Iris pigment epithelial cell (primary cell): ENCODE measurements around the gene MED12.
"Not testable (repeated sequence)": the region's sequence is repeated elsewhere in the genome, so short reads cannot be mapped to it uniquely, and the experiment has no call there.

Source experiments
- DNase-seq: peaks from one replicate; pipeline ENCODE4 v3.0.0-alpha.2; 2011; ENCODE audit warnings: low read depth

The MED12 gene

DNA sequence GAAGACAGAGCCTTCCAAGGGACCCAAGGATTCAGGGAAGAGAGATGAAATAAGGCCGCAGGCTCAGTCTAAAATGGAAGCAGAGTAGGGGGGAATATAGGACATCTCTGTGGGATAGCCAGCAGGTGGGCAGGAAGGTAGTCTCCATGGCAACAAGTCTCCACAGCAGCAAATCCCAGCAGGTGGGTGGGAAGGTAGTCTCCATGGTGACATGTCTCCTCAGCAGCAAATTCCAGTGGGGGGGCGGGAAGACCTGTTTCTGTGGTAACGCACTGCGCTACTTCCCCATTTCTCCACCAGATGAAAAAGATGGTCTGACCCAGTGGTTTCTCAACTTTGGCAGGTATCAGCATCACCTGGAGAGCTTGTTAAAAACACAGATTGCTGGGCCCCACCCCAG, 44.6 kb downstream of the MED12 start:
- no peak for DNase-seq

DNA sequence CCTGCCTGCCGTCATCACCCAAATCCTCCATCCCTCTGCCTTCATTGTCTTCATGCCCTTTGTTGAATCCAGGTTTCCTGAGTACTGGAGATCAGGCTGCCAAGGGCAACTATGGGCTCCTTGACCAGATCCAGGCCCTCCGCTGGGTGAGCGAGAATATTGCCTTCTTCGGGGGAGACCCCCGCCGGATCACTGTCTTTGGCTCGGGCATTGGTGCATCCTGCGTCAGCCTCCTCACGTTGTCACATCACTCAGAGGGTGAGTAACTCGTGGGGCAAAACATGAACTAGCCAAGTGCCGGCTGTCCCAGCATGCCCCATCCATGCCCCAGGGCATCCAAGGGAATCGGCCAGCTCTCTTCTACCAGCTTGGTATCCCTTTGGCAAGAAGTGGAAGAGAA, 45.7 kb downstream of the MED12 start:
- no peak for DNase-seq

DNA sequence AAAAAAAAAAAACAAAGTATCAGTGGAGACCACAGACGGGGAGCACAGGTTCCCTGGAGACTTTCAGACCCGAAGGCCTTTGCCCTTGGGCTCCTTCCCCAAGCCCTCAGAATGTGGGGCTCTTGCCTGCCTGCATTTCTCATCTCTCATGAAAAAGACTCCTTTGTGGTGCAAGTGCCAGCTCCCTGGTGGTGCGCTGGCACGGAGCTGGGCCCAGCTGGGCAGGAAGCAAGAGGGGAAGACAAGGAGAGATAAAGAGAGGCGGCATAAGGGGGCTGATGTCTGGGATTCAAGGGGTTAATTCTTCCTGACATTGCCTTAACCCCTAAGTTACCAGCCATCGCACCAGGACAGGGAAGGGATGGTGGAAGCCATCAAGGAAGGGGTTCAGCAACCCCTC, 48.1 kb downstream of the MED12 start:
- DNase-seq = no peak

DNA sequence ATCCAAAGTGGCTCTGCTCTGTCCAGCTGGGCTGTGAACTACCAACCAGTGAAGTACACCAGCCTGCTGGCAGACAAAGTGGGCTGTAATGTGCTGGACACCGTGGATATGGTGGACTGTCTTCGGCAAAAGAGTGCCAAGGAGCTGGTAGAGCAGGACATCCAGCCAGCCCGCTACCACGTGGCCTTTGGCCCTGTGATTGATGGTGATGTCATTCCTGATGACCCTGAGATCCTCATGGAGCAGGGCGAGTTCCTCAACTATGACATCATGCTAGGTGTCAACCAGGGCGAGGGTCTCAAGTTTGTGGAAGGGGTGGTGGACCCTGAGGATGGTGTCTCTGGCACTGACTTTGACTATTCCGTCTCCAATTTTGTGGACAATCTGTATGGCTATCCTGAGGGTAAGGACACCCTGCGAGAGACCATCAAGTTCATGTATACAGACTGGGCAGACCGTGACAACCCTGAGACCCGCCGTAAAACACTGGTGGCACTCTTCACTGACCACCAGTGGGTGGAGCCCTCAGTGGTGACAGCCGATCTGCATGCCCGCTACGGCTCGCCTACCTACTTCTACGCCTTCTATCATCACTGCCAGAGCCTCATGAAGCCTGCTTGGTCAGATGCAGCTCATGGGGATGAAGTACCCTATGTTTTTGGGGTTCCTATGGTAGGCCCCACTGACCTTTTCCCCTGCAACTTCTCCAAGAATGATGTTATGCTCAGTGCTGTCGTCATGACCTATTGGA, 48.8 kb downstream of the MED12 start:
- DNase-seq = no peak

DNA sequence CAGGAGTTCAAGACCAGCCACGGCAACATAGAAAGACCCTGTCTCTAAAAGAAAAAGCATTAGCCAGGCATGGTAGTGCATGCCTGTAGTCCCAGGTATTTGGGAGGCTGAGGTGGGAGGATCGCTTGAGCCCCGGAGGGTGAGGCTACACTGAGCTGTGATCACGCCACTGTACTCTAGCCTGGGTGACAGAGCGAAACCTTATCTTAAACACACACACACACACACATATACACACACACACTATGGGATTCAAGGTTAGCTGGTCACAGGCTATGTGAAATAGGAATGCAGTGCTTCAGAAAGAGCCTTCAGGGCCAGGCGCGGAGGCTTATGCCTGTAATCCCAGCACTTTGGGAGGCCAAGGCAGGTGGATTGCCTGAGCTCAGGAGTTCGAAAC, 49.7 kb downstream of the MED12 start:
- no peak for DNase-seq

DNA sequence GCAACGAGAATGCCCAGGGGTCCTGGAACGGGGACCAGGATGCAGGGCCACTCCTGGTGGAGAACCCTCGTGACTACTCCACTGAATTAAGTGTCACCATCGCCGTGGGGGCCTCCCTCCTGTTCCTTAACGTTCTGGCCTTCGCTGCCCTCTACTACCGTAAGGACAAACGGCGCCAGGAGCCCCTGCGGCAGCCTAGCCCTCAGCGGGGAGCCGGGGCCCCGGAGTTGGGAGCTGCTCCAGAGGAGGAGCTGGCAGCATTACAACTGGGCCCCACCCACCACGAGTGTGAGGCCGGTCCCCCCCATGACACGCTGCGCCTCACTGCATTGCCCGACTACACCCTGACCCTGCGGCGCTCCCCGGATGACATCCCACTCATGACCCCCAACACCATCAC, 51.2 kb downstream of the MED12 start:
- DNase-seq = no peak

DNA sequence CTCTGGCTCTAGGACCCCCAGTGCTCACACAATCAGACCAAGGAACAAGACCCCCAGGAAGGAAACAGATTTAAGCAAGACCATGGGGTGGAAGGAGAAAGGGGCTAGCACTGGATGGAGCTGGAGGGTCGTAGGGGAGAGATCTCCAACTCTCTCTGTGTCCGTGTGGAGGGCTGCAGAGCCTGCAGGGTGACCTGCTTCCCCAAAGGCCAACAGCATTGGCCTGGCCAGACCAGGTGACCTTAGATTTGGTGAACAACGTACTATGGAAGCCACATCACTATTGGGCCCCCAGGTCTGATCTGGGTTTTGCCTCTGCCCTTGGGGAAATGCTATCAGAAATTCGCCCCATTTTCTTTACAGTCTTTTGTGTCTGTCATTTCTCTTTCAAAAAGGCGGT, 52.3 kb downstream of the MED12 start:
- DNase-seq = no peak

DNA sequence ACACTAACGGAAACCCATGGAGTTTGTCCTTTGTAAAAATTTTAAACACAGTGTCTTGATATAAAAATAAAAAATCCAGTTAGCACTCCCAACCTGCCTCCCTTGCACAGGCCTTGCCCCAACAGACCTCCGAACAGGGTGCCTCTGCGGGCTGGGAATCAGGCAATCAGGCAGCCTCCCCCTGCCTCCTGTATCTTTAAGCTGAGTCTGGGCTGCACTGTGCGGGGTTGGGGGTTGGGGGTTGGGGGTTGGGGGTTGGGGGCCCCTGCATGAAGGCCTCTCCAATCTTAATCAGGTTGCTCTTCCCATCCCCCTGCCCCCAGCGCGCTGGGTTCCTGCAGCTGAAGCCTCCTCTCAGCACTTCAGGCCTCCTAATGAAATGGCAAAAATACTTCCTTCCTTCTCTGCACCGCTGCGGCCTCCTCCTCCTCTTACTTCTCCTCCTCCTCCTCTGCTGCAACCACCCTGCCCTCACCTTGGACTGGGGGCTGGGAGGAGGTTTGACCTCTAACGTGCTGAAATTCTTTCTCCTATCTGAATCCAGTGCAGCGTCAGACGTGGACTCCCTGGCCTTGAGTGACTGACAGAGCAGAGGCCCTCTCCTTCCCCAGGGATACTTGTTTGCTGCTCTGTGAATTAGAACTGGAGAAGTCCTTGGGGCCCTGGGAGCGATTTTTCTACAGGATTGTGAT, 52.9 kb downstream of the MED12 start:
- no peak for DNase-seq

DNA sequence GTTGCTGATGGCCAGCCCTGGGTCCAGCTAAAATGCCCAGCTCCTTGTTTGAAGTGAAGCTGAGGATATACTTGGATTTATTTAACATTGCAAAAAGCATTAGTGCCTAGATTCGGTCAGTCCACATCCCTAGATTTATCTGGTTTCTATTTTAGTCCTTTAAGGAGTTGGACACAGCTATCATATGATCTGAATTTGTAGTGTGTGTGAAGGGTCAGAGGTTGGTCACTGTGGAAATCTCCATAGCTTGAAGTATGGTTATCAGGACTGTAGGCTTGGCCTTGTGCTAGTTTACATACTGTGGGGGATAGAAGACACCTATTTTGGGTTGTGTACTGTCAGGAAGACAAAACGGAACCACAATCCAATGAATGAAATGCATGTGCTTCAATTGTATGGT, 55.0 kb downstream of the MED12 start:
- no peak for DNase-seq

DNA sequence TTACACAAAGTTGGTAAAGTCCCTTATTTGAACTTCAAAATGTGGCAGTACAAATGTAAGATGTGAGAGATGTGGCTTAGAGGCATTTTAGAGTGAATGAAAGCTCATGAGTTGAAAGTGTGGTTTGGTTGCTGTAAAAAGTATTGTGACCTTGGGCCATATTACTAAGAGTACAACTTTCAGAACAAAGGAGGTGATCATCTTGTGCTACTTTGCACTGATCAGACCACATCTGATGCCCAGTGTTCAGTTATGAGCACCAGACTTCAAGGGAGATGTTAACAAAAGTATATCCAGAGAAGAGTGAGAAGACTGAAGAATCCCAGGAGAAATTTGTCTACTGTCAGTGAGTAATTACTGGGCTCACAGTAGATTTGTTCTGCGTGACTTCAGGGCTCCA, 56.4 kb downstream of the MED12 start:
- DNase-seq = no peak

DNA sequence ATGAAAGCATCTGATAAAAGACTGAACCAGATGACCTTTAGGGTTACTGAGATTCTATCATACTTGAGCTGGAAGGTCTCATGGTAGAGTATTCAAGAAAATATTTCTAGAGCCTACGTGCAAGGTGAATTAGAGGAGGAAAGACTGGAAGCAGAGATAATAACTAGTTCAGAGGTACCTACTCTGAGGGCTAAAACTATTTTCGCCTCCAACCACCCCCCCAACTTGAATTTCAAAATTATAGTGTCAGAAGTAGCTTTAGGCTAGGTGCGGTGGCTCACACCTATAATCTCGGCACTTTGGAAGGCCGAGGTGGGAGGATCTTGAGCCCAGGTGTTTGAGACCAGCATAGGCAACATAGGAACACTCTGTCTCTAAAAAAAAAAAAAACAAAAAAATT, 57.1 kb downstream of the MED12 start:
- DNase-seq = no peak

DNA sequence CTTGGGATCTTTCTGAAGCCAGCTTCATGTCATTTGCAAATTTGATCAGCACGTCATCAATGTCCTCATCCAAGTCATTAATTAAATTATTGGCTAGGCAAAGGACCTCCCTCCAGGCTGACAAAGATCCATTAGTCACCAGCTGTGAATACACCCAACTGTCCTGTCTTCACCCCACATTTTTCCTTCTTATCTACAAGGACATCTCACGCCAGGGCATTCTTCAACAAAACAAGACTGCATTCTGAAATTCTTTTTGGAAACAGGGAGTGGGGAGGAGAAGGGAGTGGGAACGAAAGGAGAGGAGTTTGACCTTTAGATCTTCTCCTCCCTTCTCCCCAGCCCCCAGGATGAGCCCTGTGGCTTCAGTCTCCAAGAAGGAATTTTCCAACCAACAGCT, 58.9 kb downstream of the MED12 start:
- DNase-seq = no peak

DNA sequence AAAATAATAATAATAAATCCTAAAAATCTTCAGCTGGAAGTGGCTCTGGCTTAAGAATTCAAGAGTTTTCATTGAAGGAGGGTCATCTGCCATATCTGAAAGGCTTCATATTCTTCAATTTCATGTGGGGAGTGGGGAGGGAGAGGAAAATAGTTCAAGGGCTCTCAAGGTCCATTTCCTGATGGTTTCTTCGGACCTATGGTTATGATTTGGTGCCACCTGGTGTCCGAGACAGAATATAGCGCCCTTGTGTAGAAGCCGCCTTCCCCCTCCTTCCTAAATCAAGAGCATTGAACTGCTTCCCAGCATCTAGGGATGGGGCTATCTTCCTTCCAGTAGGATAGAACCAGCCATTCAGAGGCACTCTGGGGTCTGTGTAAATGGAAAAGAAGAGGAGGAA, 60.5 kb downstream of the MED12 start:
- peak; percentile 69 for DNase-seq

DNA sequence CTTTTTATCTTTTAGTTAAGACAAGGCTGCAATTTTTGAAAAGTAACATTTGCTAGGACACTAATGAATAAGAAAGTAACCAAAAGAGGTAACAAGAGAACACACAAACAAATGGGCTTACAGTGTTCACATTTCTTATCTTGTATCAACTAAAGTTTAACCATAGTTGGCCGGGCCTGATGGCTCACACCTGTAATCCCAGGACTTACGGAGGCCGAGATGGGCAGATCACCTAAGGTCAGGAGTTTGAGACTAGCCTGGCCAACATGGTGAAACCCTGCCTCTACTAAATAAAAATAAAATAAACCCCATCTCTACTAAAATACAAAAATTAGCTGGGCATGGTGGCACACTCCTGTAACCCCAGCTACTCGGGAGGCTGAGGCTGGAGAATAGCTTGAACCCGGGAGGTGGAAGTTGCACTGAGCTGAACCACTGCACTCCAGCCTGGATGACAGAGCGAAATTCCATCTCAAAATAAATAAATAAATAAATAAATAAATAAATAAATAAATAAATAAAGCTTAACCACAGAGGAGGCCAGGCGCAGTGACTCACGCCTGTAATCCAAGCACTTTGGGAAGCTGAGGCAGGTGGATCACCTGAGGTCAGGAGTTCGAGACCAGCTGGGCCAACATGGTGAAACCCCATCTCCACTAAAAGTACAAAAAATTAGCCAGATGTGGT, 62.3 kb downstream of the MED12 start:
- DNase-seq = not testable (repeated sequence)

DNA sequence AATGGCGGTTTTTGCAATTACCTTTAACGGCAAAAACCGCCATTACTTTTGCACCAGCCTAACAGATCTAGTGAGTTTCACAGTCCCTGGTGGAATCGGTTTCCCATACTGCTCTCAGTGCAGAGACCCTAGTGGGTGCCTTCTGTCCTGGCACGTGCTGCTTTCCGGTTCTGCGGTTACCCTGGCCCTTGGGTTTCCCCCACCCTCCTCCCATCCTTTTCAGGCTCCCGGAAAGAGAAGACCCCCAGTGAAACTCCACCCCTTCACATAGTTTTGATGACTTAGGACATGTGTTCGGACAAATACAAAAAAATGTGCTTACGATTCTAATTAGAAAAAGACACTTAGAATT, 63.1 kb downstream of the MED12 start:
- no peak for DNase-seq

DNA sequence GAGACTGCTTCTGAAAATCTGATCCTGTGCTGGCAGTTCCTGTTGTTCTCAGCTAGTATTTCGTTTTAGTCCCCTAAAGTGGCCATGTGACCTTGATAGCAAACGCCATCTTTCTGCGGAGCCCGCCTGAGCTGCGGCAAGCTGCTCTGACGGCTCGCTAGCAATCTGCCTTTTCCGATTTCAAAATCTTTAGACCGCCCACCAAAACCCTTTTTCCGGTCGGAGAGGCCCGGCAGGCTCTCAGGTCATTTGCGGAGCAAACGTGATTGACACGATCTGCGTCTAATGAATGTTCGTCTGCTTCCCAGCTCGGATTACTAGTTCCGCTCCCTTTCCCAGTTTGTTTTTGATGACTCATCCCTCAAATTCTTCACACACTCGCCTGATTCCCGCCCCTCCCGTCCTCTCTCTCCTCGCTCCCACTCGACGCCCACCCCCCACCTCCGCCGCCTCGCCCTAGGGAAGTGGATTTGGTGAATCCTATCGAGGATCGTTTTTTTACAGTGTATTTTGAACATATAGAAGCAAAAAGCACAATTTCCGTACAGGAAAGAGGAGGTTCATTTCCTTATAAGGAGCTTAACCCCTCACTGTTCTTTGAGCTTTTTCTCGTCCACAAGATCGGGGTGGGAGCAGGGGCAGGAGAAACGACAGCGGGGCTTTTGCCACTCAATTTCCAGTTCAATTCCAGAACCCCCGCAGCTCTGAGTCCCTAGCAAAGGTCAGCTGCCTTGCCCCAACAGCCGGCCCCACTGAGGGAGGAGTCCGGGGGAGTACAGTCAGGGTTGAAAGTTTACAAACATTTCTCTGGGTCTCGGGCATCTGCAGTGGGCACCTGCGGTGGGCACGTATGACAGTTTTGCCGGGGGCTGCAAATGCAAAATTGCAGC, 63.8 kb downstream of the MED12 start:
- peak; percentile 96 for DNase-seq

DNA sequence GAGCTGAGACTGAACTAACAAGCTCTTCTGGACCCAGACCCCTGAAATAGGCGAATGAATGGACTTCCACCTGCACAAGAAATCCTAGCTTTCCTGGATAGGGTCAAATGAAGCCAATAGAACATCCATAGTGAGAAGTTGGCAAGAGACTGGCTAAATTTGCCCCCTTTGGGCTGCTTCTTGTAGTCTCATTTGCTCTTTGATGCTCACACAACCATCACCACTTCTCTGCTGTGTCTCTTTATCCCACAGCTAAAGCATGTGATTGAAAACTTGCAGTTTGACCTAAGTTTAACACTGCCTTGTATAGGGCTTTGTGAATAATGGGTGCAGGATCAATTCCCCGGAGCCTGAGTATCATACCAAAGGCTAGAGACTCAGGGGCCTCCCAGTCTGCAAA, 64.5 kb downstream of the MED12 start:
- DNase-seq = no peak

DNA sequence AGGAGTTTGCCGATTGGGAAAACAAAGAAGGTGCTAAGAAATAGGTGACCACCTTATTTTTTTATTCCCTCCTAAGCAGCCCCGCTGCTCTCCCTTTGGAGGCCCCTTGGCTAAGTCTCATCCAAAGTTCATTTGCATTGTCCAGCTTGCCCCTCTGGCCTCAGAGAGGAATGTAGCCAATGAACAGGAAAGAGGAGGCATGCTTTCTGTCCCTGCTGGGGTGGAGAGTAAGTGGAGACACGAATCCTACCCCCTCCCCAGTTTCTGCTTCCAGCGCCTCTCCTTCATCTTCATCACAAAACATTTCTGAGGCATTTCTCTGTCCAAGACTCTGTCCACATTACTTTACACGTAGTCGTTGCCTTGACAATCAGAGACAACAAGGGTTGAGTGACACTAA, 64.9 kb downstream of the MED12 start:
- DNase-seq = no peak

DNA sequence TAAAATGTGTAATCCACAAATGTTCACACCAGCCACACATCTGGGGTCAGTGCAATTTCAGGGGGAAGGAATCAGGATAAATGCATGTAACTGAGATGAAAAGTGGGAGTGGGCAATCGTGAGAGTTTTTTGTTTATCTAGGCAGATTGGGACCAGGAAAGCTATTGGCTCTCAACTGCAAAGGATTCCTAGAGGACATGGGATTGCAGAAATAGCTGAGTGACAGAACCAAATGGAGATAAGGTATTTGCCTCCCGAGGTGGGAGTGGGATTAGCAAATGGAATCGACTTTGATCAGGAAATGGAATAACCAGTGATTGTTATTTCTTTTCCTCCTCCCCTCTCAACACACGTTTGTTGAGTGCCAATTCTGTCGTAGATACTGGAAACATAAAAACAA, 65.7 kb downstream of the MED12 start:
- DNase-seq = no peak

DNA sequence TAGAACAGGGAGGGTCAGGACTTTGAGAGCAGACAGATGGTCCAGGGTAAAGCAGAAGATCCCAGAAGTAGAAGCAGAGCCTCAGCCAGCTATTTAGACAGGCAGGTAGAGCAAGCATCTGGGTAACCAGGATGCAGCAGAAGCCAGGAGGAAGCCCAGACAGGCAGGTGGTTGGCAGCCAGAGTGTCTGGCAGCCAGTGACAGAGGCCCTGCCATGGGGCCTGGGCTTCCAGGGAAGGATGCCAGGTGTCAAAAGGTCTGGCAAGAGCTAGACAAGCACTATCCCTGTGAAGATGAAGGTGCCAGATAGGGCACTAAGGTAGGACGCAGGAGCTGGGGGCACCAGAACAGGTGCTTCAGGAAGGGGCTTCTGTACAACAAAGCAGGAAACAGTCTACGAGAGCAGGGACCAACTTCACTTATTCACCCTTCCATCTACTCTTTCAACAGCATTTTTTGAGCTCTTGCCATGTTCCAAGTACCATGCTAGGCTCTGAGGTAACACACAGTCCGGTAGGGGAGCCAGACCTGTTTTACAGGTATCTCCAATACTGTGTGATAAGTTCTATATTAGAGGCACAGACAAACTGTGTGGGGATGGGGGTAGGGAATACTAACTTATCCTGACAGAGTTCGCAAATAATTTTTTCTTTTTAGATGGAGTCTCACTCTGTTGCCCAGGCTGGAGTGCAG, 66.6 kb downstream of the MED12 start:
- DNase-seq = no peak

DNA sequence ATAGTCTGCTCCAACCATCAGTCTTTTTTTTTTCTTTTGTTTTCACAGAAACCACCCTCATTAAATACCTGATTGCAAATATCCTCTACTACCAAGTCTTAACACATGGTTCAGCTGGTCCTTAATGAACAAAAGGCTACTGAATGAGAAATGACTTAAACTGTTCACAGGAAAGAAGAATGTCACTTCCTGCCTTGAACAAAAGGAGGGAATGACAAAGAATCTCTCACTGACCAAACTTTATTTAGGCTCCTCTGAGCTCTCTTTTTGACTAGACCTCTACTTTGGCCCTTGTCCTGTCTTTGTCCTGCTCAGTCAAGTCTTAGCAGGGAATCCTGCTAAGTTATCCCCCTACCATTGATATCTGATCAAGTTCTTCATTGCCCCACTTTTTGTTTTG, 72.9 kb downstream of the MED12 start:
- no peak for DNase-seq
